Endometrium (tissue), 2 donors: Measurements from ENCODE around the gene WDFY2.

Experiments
- FAIRE-seq: peaks from 2 replicates; lab custom pipeline; 2012; peaks lifted over from hg19 to GRCh38; lab: Jason Lieb, UNC
- donor health status: control.
- donor health status: control.

WDFY2 gene

DNA sequence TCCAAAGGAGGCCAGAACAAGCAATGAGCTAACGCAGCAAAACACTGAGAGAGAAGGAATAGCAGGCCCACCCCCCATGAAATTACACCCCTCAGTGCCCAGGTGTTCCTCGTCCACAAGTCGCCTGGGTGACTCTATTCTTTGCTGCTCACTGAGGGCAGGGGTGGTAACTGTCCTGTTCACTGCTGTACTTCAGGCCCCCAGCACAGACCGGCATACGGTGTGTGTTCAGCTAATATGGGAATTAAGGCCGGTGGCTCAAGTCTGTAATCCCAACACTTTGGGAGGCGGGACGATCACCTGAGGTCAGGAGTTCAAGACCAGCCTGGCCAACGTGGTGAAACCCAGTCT is 187.8 kb downstream of the WDFY2 start:
- FAIRE-seq = no peak

DNA sequence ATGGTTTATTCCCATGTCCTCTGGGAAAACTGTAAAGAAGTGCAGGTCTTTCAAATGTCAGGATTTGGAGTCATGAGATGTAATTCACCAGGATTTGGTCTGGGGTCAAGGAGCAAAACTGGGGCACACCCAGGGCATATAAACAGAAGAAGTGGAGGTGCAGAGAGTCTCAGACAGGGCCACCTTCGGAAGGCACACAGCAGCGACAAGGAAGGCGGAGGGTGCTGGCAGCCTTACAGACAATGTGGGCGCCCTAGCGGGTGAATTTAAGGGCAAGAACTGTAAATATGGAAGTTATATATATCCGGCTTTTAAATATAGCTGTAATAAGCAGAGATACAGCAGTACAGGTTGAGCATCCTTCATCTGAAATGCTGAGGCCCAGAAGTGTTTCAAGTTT is 188.5 kb downstream of the WDFY2 start:
- no peak for FAIRE-seq

DNA sequence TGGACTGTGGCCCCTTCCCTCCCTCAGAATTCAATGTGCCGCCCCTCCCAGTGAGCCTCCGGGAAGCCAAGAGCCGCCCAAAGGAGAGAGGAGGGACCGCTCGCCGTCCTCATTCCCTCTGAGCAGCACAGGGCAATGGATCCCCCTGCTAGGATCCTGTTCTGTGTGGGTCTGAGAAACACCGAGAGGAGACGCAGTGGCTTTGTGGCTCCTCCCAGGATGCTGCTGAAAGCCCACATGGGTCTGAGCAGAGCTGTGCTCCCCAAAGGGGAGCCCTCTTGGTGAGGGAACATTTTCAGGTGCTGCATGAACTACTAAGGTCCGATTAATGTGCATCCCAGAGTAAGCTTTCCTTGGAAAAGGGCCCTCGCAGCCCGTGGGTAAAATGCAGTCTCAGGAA is 189.3 kb downstream of the WDFY2 start:
- no peak for FAIRE-seq

DNA sequence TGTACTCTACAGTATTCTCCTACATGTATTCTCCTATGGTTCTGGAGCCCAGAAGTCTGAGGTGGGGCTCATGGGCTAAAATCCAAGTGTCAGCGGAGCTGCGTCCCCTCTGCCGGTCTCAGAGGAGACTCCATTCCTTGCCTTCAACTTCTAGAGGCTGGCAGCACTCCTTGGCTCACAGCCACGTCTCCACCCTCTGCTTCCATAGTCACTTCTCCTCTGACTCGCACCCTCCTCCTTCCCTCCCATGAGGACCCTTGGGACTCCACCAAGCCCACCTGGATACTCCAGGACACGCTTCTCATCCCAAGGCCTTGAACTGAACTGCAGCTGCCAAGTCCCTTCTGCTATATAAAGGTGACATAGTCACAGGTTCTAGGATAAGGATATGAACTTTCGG is 191.9 kb downstream of the WDFY2 start:
- no peak for FAIRE-seq

DNA sequence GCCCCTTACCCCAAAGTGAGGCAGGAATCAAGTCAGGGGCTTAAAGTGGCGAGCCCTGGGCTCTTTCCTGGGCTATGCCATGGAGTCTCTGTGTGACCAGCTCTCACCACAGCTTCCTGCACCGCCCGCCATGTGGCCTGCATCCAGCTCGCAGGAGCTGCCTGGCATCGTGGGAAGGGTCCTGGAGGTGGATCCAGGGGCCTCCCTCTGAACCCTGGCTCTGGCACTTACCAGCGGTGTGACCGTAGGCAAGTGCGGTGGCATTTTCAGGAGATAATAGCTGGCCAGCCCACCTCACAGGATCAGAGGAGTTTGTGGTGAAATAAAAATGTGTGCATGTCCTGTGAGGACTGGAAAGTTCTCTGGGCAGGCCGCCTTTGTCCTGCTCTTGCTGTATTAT is 193.7 kb downstream of the WDFY2 start:
- no peak for FAIRE-seq

DNA sequence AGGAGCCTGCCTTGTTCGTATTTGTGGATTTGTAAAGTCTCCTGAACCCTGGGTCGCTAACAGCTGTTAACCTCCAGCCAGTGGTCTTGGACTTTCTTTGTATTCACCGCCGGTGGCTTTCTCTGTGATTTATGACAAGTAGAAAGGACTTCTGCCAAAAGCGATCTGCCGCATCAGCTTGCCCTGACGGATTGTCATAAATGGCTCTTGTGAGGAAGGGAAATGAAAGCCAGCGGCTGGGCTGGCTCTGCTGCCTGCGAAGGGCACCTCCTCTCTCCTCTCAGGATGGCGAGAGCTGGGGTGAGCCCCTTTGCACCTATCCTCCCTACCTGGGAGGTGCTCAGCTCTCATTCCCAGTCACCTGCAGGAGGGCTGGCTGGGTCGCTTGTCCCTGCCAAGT is 194.1 kb downstream of the WDFY2 start:
- FAIRE-seq = no peak

DNA sequence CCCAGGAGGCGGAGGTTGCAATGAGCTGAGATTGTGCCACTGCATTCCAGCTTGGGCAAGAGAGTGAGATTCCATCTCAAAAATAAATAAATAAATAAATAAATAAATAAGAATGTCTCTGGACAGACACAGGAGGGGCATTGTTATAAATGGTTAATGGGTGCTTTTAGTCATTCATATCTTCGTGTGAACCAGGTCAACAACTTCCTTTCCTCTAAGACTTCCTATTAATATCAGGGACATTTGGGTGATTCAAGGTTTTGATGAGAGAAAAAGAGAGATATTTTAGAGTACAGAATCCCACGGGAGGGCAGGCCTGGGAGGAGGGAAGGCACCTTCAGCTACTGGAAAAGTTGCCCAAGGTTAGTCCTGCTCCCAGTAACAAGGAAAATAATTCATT is 195.8 kb downstream of the WDFY2 start:
- no peak for FAIRE-seq

DNA sequence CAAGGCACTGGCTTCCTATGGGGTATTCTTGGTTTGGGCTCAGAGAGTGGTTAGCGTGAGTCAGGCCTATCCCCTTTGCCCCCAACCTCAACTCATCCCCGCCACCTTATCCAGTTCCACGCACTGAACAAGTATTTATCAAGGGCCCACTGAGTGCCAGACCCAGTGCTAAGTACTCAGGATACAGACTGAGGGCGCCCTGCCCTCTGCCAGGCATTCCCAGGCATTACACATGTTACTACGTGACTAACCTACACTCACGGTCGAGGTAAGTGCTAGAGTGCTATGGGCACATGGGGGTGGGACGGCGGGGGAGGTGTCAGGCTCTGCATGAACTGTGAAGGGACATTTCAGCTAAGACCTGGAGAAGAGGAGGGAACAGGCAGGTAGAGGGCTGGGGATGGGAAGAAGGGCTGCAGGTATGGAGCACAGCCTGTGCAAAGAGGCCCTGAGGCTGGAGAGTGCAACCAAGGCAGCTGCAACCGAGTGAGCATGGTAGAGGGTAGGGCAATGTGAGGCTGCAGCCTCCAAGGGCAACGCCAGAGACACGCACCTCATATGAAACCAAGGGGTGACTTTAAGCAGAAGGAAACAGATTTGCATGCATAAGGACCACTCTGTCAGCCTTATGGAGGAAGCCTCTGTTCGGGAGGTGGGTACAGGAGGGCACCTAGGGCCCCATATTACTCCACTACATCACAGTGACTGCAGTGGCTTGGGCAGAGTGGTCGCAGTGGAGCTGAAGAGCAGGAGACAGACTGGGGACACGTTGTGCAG is 197.2 kb downstream of the WDFY2 start:
- FAIRE-seq = no peak

DNA sequence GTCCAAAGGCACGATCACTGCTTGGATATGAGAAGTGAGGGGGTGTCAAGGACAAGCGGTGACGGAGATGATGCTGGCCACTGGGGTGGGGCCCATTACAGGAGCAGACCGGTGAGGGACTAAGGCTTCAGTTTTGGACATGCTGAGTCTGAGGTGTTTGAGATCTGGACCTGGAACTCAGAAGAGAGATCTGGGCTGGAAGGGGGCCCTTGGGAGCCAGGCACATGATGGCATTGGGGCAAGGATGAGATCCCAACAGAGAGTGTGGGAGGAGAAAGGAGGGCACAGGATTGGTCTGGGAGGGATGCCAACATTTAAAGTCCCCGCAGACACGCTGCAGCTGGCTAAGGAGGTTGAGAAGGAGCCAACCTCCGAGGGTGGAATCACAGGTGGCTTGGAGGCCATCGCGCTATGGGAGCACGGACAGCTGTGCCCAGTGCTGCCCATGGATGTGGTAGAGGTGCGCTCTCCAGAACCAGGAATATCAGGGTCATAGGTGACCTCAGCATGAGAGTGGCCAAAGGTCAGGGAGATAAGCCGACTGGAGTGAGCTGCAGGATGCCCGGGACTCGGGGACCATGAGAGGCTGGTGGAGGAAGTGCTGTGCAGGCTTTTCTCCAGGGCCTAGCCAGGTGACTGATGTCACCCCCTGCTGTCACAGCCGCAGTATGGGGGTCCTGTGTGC is 197.9 kb downstream of the WDFY2 start:
- FAIRE-seq = no peak

DNA sequence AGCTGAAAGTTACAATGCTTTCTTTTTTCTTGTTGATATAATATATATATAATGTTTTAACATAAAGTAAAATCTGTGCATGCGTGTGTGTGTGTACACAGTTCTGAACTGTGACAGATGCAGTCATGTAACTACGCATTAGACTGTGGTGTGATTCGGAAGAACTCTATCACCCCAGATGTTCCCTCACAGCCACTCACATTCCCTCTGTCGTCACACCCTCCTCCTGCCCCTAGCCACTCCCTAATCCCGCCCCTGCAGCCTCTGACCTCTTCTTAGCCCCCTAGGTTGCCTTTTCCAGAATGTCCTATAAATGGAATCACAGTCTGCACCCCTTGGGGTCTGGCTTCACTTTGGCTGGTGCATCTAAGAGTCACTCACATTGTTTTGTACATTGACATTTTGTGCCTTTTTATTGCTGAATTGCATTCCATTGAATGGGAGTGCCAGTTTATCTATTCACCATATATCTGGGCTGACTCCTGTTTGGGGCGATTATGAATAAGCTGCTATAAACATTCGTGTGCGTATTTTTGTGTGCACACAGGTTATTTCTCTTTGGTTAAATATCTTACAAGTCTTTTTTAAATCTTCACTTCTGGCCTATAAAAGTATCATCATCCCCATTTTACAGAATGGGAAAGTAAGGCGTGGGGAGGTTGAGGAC is 199.3 kb downstream of the WDFY2 start:
- no peak for FAIRE-seq

DNA sequence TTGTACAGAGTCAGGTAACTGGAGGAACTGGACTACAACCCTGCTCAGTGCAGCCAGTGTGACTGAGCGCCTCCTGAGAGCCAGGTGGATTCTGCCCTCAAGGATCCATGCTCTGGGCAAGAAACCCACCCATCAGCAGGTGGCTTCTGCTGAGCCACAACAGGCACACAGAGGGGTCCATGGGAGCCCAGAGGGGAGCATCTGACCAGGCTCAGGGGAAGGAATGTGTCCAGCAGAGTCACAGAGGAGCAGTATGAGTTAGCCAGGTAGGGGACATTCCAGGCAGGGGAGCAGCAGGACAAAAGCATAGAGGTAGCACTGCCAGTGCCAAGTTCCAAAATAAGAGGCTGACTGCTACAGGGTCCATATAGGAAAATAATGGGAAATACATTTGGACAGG is 199.8 kb downstream of the WDFY2 start:
- no peak for FAIRE-seq

DNA sequence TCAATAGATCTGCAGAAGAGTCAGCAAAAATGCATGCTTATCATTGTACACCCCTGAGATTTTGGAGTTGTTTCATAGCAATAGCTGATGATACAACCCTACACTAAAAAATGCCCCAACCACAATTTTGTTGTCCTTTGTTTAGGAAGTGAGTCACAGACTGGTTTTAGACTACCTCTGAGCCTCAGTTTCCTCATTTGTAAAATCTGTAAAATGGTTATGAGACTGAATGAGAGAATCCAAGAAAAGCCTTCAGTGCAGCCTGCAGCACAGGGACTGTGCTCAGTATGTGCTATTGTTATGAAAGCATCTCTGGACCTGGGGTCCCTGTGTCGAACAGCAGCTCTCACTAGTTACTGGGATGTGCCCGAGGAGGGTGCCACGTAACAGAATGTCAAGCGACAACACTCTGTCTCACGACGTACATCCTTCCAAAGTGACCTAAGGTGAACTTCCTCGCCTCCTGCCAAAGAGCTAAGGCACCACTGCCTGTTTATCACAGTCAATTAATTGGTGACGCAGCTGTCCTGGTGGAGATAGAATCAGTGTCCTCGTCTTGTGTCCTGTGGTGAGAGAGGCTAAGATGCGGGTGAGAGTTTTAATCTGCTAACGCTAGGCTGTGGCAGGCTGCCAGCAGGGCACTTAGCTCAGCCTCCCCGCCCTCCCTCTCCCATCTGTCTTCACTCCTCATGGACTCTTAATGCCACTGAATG is 201.6 kb downstream of the WDFY2 start:
- FAIRE-seq = no peak

DNA sequence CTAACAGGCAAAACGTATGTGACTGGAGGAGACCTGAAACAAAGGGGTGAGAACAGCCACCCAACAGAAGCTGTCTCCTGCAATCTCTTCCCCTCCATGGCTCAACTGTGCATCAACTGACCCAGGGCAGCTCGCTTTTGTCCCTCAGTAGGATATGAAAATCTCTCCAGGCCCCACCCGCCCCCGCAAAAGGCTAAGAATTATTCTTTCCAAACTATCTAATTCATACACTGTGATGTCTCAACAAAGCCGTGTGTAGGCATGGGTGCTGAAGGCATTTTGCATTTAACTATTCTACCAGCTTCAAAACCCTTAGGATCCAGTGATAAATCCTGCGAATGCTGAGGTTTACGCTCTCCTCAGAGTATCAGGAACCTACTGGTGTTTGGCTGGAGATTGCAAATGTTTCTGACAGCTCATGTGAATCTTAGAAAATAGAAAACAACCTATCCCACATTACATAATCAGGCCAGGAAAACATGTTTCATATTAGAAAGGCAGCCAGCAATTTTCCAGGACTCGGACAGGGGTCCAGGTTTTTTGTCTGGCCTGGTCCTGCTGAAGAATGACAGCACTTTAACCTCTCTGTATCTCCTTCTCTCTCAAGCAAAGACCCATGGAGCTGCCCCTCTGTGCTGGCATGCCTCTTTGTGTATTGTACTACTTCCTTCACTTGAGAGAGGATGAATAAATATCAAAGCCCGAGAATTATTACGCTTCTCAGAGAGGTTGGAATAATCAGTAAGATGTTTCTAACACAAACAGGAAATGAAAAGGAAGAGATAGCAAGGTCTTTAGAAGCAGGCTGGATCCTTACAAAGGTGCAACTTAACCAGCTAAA is 202.4 kb downstream of the WDFY2 start:
- no peak for FAIRE-seq

DNA sequence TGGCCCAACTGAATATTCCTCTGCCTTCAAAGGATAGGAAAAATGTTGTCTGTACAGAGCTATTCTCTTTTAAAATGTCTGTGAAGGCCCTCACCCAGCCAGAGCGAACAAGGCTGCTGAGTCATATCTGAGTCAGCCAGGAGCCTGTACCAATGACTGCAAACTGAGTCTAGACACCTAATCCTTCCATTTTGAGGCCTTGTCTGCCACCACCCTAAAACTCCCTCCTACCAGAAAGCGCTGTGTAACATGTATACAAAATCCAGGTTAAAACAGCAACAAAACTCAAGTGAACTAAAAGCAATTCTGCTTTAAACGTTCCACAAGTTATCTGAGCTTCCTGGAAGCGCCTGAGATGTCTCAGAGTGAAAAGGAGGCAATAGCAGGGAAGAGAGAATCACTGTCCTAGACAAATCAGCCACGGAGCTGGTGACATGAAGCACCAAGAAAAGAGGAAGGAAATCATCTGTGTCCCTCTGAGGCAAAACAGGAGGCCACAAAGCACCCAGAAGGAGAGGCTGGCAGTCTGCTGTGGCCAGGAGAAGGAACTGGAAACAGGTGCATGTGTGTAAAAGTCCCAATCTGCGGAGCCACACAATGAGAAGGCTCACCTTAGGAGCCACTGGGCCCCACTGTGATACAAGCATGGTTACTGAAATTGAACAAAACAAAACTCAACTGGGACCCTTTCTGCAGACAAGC is 209.5 kb downstream of the WDFY2 start:
- FAIRE-seq = no peak

DNA sequence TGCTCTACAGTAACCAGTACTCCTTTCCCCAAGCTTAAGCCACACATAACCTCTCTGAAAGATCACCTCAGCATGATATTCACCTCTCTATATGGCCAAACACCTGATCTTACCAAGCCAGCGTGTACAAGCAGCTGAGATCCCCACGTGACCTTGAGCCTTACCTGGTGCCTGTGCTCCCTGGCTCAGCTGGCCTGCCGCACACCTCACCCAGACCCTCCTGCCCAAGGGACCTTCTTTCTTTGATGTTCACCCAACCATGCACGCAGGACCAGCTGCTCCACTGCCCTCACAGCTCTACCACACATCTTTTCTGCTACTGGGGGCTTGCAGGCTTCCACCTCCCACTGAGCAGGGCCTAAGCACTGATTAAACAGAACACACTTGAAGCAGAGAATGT is 210.7 kb downstream of the WDFY2 start:
- no peak for FAIRE-seq

DNA sequence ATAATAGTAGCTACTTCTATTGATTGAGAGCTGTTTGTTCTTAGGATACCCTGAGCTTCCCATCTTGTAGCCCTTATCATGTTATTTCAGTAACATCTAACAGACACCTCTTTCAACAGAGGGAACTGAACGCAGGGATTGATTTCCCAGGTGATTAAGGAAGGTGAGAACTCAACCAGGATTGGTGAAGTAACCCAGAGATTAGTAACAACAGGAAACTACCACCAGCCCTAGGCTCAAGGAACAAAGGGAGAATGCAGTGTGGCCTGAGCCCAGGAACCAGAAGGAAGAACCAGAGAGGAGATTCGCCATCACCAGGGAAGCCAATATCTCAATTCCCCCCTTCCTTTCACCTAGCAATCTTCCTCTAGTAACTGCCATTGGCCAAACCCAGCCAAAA is 211.2 kb downstream of the WDFY2 start:
- FAIRE-seq = no peak

DNA sequence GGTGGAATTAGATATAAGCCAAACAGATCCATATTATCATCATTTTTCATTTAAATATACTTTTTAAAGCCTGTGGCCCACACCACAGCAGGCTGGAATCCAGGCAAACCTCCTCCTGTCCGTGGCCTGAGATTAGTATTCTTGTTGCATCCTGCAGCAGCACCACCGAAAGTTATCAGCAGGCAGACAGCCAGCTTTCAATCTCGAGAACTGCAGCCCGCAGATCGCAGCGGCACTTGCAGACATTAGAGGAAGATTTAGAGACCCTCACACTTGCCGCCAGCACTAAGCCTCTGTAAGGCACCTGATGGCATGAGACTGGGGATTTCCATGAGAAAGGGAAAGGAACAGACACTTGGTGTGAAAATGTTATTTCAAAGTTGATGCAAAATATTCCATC is 212.3 kb downstream of the WDFY2 start:
- FAIRE-seq = no peak

DNA sequence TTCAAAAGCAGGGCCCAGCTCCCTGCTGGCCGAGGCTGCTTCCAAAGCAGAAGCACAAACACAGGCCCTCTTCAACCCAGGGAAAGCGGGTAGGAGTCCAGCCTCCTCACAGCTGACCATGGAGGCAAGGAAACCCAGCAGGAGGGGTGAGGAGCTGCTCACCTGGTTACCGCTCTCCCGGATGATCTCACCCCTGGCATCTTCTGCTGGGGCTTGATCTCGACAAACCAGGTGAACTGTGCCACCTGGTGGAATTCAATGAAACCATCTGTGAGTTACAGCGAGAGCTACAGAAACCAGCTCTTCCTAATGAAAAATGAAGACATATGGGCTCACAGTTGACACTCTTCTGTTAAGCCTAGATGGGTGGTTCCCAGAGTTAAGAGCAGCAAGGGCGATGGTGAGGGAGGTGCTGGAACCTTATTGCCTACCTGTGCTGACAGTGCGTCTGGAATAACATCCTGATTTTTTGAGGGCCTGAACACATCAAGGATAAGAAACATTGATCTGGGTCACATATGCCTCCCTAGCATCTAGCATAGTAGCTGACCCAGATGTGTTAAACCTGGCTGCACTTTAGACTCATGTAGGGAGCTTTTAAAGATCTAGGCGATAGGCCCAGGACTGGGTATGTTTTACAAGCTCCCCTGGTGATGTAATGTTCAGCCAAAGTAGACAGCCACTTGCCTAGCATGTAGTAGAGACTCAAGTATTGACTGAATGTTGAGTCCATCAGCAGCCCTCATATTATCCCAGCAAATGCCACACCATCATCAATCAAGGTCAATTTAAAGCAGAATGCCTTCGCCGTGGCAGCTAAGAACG is 213.6 kb downstream of the WDFY2 start:
- no peak for FAIRE-seq

DNA sequence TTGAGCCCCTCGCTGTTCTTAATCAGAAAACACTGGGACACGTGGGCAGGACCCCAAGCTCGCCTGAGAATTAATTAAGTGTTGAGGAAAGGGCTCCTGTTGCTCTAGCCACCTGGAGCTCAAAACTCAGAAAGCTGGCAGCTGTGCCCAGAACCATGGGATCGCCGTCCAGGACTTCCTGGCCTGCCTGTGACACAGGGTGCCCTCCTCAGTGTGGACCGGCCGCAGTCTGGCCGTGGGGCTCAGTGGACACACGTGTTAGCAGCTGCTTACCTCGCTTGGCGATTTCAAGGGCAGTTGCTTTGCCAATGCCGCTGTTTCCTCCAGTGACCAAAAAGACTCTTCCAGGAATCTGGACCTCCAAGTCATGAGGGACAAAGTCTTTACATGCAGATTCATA is 215.0 kb downstream of the WDFY2 start:
- FAIRE-seq = no peak

DNA sequence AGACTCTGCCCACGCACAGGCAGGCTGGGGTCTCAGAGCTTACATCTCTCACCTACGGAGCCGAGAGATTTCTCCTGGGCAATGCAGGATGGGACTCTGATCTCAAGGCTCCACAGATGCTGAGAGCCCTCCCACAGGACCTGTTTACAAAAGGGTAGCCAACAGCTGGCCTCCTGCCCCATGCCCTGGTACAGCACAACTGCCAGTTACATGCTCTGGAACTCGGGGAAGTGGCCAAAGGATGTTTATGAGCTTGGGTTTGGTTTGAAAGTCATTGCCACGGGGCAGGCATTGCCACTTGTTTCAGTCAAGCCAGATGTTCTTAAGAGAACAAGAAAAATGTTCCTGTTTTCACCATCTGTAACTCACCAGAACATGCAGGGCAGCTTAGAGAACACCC is 216.2 kb downstream of the WDFY2 start:
- FAIRE-seq = no peak
